GM19467 (cell line): ENCODE results near the gene OR2A12.
"Not testable (repeated sequence)": the region's sequence is repeated elsewhere in the genome, so short reads cannot be mapped to it uniquely, and the experiment has no call there.

Experiments used
- ATAC-seq: cut with Tn5 transposase; IDR thresholded peaks from one replicate; pipeline ENCODE4 v1.9.1; 2021; ENCODE audit warnings: mild to moderate bottlenecking, moderate library complexity; ENCODE audit not compliant: unreplicated experiment

The OR2A12 gene

DNA sequence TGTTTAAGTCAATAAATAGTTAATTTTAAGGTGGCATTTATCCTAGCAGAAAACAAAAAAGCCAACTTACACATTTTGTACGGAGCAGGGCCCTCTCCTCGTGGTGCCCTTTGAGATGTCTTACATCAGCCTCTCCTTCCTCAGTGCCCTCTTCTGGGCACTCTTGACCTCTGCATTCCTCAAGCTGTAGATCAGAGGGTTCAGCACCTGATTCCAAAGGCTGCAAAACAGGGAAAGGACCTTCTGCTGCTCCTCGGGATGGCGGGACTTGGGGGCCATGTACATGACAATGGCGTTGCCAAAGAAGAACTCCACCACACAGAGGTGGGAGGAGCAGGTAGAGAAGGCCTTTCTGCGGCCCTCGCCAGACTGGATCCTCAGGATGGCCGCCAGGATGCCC lies 32.3 kb downstream of the OR2A12 start:
- ATAC-seq, result no peak

DNA sequence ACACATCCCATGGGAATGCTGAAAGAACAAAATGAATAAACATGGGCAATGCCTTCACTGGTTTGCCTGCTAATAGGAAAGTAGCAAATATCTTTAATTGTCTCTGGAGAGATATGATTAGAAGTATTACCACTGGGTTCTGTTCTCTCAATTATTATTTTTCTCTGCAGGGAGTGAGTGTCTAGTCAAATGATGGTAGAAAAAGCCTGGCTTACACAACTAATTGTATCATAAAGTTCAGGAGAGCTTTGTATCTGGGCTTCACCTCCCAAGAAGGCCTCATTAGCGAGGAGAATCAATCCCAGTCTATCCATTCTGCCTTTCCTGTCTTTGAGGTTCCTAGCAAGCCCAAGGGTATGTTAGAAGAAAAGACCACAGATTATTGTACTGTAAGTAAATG lies 36.8 kb downstream of the OR2A12 start, which contains the start of gene OR2A14:
Gene OR2A14, plus strand, starts transcription at position 301 of the 400 bp plus-strand sequence. CDS start 5,937 bp downstream, outside the sequence.
- ATAC-seq, result no peak

DNA sequence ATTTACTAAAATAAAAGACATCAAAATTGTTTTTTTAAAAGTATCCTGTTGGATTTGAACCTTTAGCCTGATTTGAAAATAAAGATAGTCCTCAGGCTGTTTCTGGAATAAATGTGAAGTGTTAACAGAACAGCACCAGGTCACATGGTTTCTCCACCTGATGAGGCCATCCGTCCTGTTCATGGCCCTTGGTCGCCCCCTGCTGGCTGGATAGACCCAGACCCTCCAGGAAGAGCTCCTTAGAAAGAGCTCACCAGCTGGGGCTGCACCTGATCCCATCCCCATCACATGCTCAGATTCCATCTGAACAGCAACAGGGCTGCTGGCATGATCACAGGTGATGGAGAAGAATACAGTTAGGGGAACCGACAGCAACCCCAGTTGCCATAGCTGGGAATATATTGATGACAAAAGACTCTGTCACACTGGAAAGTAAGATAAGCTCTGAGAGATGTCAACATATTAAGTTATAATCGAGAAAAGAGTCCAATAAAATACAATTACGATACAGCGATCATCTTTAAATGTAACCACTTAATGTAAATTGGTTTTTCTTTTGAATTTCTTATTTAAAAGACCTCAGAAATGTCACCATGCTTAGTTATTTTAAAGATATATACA lies 41.7 kb downstream of the OR2A12 start:
- ATAC-seq, result peak; percentile 100

DNA sequence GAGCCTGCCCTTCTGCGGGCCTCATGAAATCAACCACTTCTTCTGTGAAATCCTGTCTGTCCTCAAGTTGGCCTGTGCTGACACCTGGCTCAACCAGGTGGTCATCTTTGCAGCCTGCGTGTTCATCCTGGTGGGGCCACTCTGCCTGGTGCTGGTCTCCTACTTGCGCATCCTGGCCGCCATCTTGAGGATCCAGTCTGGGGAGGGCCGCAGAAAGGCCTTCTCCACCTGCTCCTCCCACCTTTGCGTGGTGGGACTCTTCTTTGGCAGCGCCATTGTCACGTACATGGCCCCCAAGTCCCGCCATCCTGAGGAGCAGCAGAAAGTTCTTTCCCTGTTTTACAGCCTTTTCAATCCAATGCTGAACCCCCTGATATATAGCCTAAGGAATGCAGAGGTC lies 43.5 kb downstream of the OR2A12 start:
- ATAC-seq, result not testable (repeated sequence)

DNA sequence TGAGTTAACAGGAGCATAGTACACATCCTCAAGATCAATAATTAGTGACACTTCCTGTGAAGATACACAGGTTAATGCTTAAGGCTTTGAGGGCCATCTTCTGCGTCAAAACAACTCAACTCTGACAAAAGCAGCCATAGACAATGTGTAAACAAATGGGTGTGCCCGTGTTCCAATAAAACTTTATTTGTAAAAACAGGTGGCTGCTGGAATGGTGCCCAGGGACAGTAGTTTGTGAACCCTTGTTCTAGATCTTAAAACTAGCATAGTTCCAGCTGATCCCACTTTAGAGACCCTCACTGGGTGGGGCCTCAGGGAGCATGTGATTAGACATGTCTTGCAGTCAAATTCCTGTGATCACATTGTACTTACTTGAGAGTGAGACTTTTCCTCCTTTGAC lies 44.7 kb downstream of the OR2A12 start:
- no peak for ATAC-seq

DNA sequence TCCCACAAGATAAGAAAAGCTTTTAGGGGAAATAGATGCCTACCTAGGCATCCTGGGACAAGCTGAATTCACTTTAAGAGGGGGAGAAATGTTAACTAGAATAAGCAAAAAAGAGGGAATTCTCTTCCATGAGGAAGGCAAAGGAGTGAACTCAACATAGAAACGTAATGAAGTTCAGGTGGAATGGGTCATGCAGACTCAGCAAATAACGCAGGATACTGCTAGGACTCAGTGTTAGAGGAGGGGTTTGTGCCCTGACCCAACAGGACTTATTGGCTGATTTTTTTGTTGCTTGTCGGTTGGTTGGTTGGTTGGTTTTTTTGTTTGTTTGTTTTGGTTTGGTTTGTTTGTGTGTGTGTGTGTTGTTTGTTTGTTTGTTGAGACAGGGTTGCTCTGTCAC lies 46.2 kb downstream of the OR2A12 start:
- no peak for ATAC-seq

DNA sequence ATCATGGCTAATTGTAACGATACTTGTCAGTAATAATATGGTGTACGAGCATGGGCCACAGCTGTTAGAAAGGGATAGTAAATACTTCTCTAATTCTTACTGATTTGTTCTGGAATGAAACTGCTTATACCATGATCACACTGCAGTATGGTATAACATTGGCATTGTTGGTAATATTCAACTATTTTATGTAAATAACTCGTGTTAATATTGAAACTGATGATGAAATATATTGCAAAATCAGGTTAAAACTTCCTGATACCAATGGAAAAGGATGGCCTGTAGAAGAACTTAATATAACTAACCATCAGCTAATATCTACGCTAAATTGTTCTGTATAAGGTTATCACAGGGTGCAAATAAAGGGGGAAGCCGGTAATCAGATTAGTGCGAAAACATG lies 47.2 kb downstream of the OR2A12 start:
- ATAC-seq, result no peak

DNA sequence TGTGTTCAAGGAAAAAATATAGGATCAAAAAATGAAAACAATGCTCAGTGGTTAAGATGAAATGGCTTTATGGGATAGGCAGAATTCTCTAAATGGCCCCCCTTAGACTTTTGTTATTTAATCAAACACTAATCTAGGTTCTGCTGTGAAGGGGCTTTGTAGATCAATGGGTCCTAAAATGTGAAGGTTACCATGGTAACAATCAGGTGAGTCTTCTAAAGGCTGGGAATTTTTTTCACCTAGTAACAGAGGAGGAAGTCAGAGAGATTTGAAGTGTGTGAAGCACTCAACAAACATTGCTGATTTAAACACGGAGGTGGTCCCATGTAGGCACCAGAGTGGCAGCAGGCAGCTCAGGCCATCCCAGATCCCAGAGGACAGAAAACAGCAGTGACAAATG lies 48.0 kb downstream of the OR2A12 start:
- ATAC-seq, result no peak

DNA sequence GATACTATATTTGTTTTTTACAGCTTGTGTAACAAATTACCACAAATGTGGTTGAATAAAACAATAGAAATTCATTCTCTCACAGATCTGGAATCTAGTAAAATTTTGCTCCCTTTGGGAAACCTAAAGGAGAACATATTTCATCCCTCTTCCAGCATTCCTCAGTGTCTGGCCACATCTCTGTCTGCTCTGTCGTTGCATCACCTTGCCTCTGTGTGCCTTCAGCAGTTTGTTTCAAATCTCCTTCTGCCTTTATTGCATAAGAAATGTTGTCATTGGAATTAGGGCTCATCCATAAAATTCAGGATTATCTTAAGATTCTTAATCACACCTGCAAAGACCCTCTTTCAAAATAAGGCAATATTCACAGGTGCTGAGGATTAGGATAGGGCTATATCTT lies 51.4 kb downstream of the OR2A12 start:
- no peak for ATAC-seq

DNA sequence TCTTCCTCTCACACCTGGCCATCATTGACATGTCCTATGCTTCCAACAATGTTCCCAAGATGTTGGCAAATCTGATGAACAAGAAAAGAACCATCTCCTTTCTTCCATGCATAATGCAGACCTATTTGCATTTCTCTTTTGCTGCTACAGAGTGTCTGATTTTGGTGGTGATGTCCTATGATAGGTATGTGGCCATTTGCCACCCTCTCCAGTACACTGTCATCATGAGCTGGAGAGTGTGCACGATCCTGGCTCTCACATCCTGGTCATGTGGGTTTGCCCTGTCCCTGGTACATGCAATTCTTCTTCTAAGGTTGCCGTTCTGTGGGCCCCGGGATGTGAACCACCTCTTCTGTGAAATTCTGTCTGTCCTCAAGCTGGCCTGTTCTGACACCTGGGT lies 56.1 kb downstream of the OR2A12 start:
- ATAC-seq, result no peak

DNA sequence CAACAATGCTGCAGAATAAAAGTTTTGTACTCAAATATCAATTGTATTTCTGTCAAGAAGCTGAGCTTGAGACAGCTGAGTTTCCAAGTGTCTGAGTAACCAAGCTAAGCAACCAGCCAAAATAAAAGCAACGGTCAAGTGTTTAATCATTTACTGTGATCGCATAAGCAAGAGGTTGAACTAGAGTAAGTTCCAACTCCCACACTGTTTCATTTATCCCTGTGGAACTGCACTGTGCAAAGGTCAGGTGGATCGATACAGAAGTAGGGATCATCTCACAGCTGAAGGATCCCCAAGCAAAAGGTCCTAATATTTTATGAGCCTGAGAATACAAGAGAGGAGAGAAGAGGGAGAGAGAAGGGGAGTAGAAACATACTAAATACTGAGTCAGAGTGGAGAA lies 58.3 kb downstream of the OR2A12 start:
- ATAC-seq, result no peak

DNA sequence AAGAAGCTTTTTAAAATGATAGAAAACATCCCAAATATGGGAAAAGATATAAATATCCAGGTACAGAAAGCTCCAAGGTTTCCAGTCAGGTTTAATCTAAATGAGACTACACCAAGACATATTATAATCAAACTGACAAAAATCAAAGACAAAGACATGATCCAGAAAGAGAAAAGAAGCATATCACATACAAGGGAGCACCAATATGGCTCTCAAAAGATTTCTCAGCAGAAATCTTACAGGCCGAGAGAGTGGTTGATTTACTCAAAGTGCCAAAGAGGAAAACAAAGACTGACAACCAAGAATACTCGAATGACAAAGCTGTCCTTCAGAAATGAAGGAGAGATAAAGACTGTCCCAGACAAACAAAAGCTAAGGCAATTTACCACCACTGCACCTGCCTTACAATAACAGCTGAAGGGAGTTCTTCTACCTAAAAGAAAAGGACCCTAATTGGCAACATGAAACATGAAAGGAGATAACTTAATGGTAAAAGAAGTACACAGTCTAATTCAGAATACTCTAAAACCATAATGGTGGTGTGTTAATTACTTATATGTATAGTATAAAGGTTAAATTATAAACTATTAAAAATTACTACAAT lies 62.2 kb downstream of the OR2A12 start:
- no peak for ATAC-seq
